CD14-positive monocyte (primary cell): ENCODE data around the gene GSKIP. TPM values are rescaled to one million over a fixed set of nuclear protein-coding genes. Genes with fewer than 3 reads are reported as not detected.

Experiments
- DNase-seq, 3 donors: peaks; one replicate each; pipeline ENCODE4 v3.0.0-alpha.2; 2011 to 2022
- H2AFZ ChIP-seq: 2 replicates; pipeline ENCODE4 v1.6.0; 2012; ENCODE audit warnings: mild to moderate bottlenecking, low read depth, low read length, inconsistent platforms; ENCODE audit not compliant: insufficient read depth, poor library complexity, severe bottlenecking
- H3K27ac ChIP-seq, 2 donors: 1 replicate in 1 of 2; 2 replicates in 1 of 2; pipeline ENCODE4 v1.5.1; 2012 to 2013; ENCODE audit warnings: low read length in 2 of 2, control low read depth in 1 of 2, inconsistent platforms in 1 of 2, low read depth in 1 of 2, mild to moderate bottlenecking in 1 of 2
- H3K27me3 ChIP-seq, 2 donors: one replicate each; pipeline versions ENCODE4 v1.6.0 to v1.6.1; 2011 to 2013; ENCODE audit warnings: low read length in 2 of 2; ENCODE audit not compliant: control insufficient read depth in 2 of 2, insufficient read depth in 2 of 2
- H3K36me3 ChIP-seq, 2 donors: replicated peaks in 1 of 2; 1 replicate in 1 of 2; 2 replicates in 1 of 2; pipeline versions ENCODE4 v1.5.1 to v1.6.1; 2012 to 2013; ENCODE audit warnings: low read length in 2 of 2, control low read depth in 1 of 2, inconsistent platforms in 1 of 2, mild to moderate bottlenecking in 1 of 2; ENCODE audit not compliant: insufficient read depth in 2 of 2, control insufficient read depth in 1 of 2
- H3K4me1 ChIP-seq, 2 donors: 1 replicate in 1 of 2; 2 replicates in 1 of 2; pipeline versions ENCODE4 v1.5.1 to v1.6.1; 2012 to 2013; ENCODE audit warnings: low read length in 2 of 2, control low read depth in 1 of 2, inconsistent platforms in 1 of 2, mild to moderate bottlenecking in 1 of 2, moderate library complexity in 1 of 2; ENCODE audit not compliant: insufficient read depth in 2 of 2, control insufficient read depth in 1 of 2
- H3K4me2 ChIP-seq: replicated peaks from 2 replicates; pipeline ENCODE3; 2012; ENCODE audit warnings: low read length, moderate library complexity, mild to moderate bottlenecking; ENCODE audit not compliant: poor library complexity, severe bottlenecking; ENCODE audit errors: extremely low read depth
- H3K4me3 ChIP-seq, 3 experiments: fragments of 200-600 bp in 1 of 3; sonication (generic) in 1 of 3; replicated peaks in 1 of 3; 1 replicate in 2 of 3; 2 replicates in 1 of 3; pipeline ENCODE4 v1.5.1; 2011 to 2013; ENCODE audit warnings: low read length in 3 of 3, mild to moderate bottlenecking in 3 of 3, control low read depth in 2 of 3, low read depth in 2 of 3, inconsistent platforms in 1 of 3, moderate library complexity in 1 of 3
- H3K79me2 ChIP-seq: 2 replicates; pipeline ENCODE4 v1.6.0; 2012; ENCODE audit warnings: mild to moderate bottlenecking, control low read depth, inconsistent platforms, low read length, moderate library complexity; ENCODE audit not compliant: insufficient read depth
- H3K9ac ChIP-seq: 2 replicates; pipeline ENCODE4 v1.6.0; 2017; ENCODE audit warnings: low read length, mild to moderate bottlenecking; ENCODE audit not compliant: insufficient read depth, poor library complexity, severe bottlenecking
- H3K9me3 ChIP-seq, 2 donors: replicated peaks in 1 of 2; 1 replicate in 1 of 2; 2 replicates in 1 of 2; pipeline versions ENCODE4 v1.5.1 to v1.6.1; 2012 to 2013; ENCODE audit warnings: low read length in 2 of 2, control low read depth in 1 of 2; ENCODE audit not compliant: control insufficient read depth in 1 of 2, insufficient read depth in 1 of 2
- H4K20me1 ChIP-seq: 2 replicates; pipeline ENCODE4 v1.6.0; 2012; ENCODE audit warnings: mild to moderate bottlenecking, low read length, control low read depth, moderate library complexity; ENCODE audit not compliant: insufficient read depth
- H3K27ac Mint-ChIP-seq, 7 donors: one replicate each; pipeline ENCODE4 v1.8.0; 2020; ENCODE audit warnings: mild to moderate bottlenecking in 7 of 7, mixed read lengths in 7 of 7, moderate library complexity in 6 of 7, inconsistent platforms in 2 of 7
- H3K27me3 Mint-ChIP-seq, 3 donors: one replicate each; pipeline ENCODE4 v1.8.0; 2021 to 2022; ENCODE audit warnings: low read depth in 3 of 3, mild to moderate bottlenecking in 3 of 3, mixed read lengths in 3 of 3, moderate library complexity in 3 of 3, inconsistent platforms in 1 of 3
- H3K36me3 Mint-ChIP-seq, 2 donors: one replicate each; pipeline ENCODE4 v1.8.0; 2020; ENCODE audit warnings: mixed read lengths in 2 of 2, inconsistent platforms in 1 of 2, mild to moderate bottlenecking in 1 of 2
- H3K4me1 Mint-ChIP-seq: one replicate; pipeline ENCODE4 v1.8.0; 2020; ENCODE audit warnings: mild to moderate bottlenecking, mixed read lengths
- H3K4me3 Mint-ChIP-seq, 2 donors: one replicate each; pipeline ENCODE4 v1.8.0; 2020; ENCODE audit warnings: mild to moderate bottlenecking in 2 of 2, mixed read lengths in 2 of 2, moderate library complexity in 1 of 2
- H3K9me3 Mint-ChIP-seq, 7 donors: one replicate each; pipeline ENCODE4 v1.8.0; 2020 to 2022; ENCODE audit warnings: mixed read lengths in 7 of 7, mild to moderate bottlenecking in 6 of 7, moderate library complexity in 6 of 7, inconsistent platforms in 2 of 7
- CTCF ChIP-seq: fragments of 200-600 bp; IDR thresholded peaks from one replicate; pipeline ENCODE4 v1.8.0; 2022; ENCODE audit warnings: antibody characterized with exemption, mild to moderate bottlenecking
- WGBS: methylation state at CpG from one replicate; pipeline ENCODE4 v1.1.5; 2013; ENCODE audit warnings: missing lambda C conversion rate; ENCODE audit not compliant: insufficient coverage; 5-methylcytosine and 5-hydroxymethylcytosine counted together
- intact Hi-C, 2 donors: fragments of 100-400 bp; cut with micrococcal nuclease; formaldehyde crosslinking; loops; one replicate each; pipeline versions ENCODE4 v1.15.0 to v1.15.1; 2023
- polyA plus RNA-seq, 3 donors: library from polyadenylated mRNA; depleted of rRNA in 1 of 3; unstranded in 2 of 3; stranded (reverse) in 1 of 3; fragments of 300-500 nt in 2 of 3; fragments of >200 nt in 1 of 3; fragmentation: Illumina TruSeq in 2 of 3; gene quantifications; 1 replicate in 2 of 3; 2 replicates in 1 of 3; pipeline ENCODE4 v1.2.3, GENCODE V29; 2012 to 2021

GSKIP gene
- polyA plus RNA-seq, 3 donors, result 3.1 to 24.7 (median 20.7) TPM

GRCh38 chr14:96393071-96393691 lies 29.9 kb downstream of the GSKIP start:
- H3K79me2 ChIP-seq, result no peaks in the 10 kb centered on the region
- no peak overlapping the region for H3K27ac ChIP-seq
- DNase-seq, result no peak
- intact Hi-C loops, result no loop called here
- no peak overlapping the region for H2AFZ ChIP-seq
- H3K4me3 ChIP-seq, result no peak overlapping the region
- H4K20me1 ChIP-seq, result no peaks in the 10 kb centered on the region
- peaks cover 15 to 32% of the 10 kb centered on the region in 2 donors for H3K27me3 ChIP-seq
- no peaks in the 10 kb centered on the region for H3K36me3 Mint-ChIP-seq
- peaks cover 11% of the 10 kb centered on the region for H3K4me1 Mint-ChIP-seq
- H3K27ac Mint-ChIP-seq, result no peak overlapping the region
- no peaks in the 10 kb centered on the region for H3K9me3 ChIP-seq
- no peaks in the 10 kb centered on the region for H3K9me3 Mint-ChIP-seq
- 97% methylated on average over 4 of the region's 5 CpGs for WGBS
- H3K36me3 ChIP-seq, result no peaks in the 10 kb centered on the region
- peaks cover 14 to 19% of the 10 kb centered on the region in 2 donors for H3K4me1 ChIP-seq
- H3K9ac ChIP-seq, result no peak overlapping the region
- H3K4me2 ChIP-seq, result no peak overlapping the region
- peaks cover 24 to 47% (median 33%) of the 10 kb centered on the region in 3 donors for H3K27me3 Mint-ChIP-seq
- peak overlapping the region; percentile 82 to 86 for H3K4me3 Mint-ChIP-seq
- TF ChIP-seq CTCF, result no peak

DNA sequence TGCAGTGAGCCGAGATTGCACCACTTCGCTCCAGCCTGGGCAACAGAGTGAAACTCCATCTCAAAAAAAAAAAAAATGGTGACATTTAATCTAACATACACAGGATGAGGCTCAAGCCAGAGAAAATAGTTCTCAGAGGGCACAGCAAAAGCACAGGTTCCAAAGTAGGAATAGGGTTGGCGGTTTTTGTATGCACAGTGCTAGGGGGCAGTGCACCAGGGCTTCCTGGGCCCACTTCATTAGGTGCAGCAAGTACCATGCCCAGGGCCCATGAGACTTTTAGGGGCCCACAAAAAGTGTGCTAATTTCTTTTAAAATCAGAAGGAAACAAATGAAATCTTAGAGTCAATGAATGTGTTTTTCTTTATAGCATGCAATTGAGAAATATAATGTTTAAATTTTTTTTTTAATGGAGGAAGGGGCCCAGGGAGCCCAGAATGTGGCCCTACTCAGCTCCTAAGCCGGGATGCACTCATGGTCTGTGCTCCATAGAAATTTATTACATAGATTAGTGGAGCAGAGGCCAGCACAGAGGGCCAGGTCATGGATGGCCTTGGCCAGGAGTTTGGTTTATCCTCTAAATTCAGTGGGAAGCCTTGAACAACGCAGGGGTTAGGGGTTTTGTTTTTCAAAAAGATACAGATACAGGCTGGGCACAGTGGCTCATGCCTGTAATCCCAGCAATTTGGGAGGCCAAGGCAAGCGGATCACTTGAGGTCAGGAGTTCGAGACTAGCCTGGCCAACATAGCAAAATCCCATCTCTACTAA lies 30.9 kb downstream of the GSKIP start:
- no peak for DNase-seq
- H3K9me3 ChIP-seq, result no peaks in the 10 kb centered on the region
- intact Hi-C loops, result no loop called here
- no peaks in the 10 kb centered on the region for H3K79me2 ChIP-seq
- H3K4me2 ChIP-seq, result no peak overlapping the region
- no peak overlapping the region for H3K9ac ChIP-seq
- peaks cover 15 to 32% of the 10 kb centered on the region in 2 donors for H3K27me3 ChIP-seq
- no peak overlapping the region for H2AFZ ChIP-seq
- peaks cover 25 to 47% (median 34%) of the 10 kb centered on the region in 3 donors for H3K27me3 Mint-ChIP-seq
- H3K4me1 ChIP-seq, result peaks cover 14 to 19% of the 10 kb centered on the region in 2 donors
- no peak overlapping the region for H3K4me3 ChIP-seq
- H3K27ac ChIP-seq, result no peak overlapping the region
- H3K4me3 Mint-ChIP-seq, result no peak overlapping the region
- TF ChIP-seq CTCF, result no peak
- no peaks in the 10 kb centered on the region for H3K9me3 Mint-ChIP-seq
- H3K4me1 Mint-ChIP-seq, result peaks cover 11% of the 10 kb centered on the region
- H3K36me3 ChIP-seq, result no peaks in the 10 kb centered on the region
- peak overlapping the region in 1 of 7 donors; percentile 25 for H3K27ac Mint-ChIP-seq
- H4K20me1 ChIP-seq, result no peaks in the 10 kb centered on the region
- no peaks in the 10 kb centered on the region for H3K36me3 Mint-ChIP-seq
- WGBS, result 95% methylated on average over 7 of the region's 7 CpGs
